ENCODE results near the gene TTC12.

Gene TTC12

DNA sequence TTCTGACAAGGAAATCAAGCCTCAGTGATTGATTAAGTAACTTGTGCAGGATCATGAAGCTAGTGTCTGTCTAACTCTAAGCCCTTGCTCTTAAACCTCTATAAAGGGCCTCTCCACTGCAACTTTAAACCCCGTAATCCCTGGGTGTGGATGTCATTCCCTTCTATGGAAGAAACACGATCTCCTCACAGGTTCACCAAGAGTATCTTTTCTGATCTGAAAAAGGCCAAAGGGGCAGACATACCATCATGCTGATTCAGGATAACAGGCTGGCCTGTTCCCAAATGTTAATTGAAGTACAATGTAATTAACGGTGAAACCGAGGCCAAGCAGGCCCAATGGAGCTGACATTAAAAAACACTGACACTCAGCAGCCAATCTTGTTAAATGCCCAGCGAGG is 17.1 kb downstream of the TTC12 start:
- DNase-seq: no peak

DNA sequence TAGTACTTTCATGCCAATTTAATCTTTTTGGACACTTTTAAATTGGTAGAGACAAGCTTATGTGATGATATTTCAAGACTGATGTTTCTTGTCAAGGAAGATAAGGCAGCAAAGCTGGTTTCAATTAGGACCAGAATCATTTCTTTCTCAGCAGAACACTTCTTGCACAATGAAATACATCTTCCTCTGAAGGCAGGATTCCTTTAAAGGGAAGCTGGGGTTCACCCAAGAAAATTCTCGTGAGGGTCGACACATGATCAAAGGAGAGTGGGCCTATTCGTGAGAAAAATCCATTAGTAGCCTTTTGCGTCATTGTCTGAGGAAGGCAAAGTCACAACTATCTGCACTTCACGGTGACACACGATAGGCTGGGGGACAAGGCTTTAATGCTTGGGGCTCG is 17.6 kb downstream of the TTC12 start:
- no peak for DNase-seq

DNA sequence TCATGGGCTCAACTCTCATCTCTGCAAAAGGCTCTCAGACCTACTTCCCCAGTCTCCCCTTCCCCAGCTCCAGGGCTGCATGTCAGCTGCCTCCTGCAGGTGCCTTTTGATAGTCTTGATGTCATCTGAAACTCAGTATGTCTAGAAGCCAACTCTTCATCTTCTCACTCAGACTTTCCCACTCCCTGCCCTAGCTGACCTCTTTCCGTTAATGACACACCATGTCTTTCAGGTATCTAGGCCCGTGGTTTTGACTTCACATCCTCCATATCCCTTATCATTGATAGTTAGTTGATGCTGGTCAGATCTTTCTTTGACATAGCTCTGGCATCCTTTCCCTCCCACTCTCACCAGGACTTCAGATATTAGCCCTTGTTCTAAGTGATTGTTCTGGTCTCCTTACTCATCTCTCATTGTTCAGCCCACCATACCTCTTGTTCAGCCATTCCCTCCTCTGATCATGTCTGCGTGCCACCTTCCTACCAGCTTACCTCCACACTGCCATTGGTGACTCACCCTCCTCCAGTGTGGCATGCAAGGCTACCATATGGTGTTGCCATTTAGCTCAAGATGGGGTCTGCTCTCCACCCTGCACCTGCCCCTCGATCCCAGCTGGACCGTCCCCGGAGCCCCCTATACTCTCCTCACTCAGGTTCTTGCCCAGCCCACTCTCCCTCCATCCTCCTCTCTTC is 18.4 kb downstream of the TTC12 start:
- DNase-seq: no peak

DNA sequence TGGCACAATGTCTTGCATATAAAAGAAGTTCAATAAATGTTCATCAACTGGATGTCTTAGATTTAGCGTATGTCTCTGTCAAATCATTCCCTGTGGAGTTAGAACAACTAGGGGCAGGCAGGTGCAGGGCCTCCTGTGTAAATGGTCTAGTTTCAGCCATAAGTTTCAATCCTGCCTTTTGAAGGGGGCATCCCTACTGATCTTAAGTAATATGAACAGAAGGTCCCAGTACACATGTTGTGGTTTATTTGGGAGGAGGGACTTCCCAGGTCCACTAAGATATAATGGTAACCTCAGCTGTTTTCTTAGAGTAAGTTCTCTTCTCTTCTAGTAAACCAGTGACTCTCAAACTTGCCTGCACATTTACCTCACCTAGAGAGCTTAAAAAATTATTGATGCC is 19.8 kb downstream of the TTC12 start:
- no peak for DNase-seq

DNA sequence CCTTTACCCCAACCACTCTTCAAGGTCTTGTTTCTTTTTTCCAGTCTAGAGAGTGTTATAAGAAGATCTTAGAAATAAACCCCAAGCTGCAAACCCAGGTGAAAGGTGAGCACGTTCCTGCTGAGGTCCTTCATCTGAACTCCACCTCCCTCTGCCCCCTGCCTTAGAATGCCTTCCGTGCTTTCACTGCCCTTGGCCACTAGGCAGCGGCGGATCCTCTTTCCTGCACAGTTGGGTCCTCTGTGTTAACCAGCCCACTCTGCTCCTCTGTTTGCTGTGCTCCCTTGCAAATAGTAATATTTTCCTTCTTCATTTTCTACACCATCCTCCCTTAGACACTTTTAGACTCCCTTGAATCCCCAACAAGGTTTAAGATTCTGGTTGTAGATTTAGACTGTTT is 24.3 kb downstream of the TTC12 start:
- no peak for DNase-seq

DNA sequence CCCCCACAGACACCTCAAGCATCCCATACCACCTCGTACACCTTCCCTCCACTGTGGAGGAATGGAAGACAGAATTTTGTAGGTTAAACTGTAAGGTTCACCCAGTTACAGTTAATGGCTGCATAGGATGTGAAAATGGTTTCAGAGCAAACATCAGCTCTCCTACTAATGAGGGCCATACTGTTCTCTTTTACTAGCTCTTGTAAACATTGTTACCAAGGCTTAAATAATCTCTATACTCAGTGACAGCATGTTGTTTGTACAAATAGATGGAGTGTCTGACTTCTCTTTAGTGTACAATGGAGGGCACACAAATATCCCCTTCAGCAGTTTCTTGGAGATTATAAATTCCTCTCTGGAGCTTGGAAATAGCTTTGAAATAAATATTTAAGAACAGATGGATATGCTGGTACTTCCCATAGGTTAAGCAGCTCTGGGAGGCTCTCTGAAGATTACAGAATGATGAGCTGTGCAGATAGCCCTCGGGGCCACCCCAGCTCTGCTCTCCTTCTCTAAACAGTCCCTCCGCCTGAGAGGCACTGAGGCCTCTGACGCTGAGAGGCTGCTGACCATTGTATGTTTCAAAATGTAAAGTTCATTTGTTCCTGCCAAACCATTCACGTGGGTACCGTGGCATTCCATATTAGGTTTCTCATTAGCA is 25.7 kb downstream of the TTC12 start:
- no peak for DNase-seq

DNA sequence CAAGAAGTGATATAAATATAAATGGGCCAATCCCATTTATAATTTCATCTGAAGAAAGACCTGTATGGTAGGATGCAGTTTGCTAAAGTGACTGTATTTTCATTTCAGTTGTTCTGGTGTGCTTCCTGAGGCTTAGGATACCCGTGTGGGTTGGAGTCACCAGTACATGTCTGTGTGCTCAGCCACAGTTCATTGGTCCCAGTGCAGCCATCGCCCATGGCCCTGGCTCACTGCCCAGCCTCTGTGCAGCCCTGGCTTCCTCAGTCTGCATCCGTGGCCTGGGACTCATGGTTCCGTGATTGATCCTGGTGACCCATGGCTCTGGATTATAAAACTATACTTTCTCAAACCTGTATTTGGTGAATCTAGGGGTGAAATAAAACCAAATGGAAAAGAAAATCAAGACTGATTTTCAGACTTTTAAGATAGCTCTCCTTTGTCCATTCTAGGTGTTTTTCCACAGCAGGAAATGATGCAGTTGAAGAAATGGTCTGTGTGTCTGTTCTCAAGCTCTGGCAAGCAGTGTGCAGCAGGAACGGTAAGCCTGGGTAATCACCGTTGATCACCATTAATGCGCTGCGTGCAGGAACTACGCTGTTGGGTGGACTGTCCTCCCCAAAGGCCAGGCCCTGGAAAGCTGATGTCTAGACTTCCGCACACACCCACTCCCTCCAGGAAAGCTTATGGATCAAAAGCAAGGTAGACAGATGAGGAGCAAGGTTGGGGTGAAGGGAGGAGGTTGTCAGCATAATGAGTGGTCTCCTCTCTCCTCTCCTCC is 27.2 kb downstream of the TTC12 start:
- no peak for DNase-seq

DNA sequence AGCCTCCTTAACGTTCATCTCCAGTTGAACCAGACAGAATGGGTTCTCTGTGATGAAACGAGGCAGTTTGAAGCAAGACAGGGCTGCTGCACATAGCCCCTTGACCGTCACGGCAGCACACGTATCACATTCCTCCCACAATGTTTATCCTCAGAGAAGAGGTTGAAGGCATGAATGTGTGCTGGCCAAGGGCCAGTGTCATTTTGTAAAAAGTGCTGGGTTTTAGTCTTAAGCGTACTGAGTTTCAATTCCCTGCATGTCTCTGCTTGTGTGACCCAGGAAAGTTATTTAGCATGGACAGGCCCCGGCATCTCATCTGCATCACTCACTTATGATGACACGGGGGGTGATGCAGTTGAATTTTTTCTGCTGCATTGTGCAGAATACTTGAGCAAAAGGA is 31.6 kb downstream of the TTC12 start:
- no peak for DNase-seq

DNA sequence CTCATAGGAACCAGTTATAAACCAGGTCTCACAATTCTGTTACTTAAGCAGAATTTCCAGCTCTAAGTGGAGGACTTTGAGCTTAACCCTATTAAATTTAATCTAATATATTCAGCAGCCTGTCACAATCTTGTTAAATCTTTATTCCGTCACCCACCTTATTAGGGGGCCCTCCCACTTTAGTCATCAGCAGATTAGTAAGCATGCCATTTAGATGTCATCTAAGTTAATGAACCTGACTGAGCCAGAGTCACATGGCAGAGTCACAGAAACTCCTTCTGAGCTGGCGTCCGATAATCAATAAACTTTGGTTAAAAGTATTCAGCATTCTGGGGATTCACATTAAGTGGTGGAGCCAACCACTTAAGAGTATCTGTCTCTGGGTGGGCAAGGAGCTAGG is 35.1 kb downstream of the TTC12 start:
- no peak for DNase-seq

DNA sequence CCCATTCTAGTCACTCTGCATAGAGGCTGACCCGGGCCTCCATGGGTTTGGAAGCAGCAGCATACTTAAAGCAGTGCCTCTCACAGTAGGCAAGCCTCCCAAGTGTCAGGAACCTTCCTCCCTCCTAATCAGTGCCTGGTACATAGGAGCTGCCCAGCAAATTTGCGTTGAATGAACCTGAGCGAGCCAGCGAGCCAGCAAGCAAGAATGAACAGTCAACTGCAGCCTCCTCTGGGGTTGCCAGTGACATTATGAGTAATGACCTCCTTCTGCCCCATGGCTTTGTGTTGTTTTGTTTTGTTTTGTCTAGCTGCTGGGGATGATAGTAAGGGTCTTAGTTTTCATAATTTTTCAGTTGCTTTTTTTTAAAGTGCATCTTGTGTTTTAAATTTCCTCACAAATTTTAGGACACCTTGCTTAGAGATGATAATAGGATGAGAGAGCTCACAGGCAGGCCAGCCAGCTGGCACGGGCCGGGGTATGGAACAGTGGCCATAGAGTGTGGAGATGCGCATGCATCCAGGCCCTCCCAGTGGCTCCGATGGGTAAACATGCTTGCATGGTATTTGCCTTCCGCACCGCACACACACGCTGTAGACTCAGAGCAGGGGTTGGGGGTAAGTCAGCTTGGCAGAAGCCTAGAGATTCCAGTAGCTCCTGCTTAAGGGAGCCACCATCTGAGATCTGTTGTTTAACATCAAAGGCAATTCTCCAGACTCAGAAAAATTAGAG is 36.1 kb downstream of the TTC12 start:
- DNase-seq: no peak

DNA sequence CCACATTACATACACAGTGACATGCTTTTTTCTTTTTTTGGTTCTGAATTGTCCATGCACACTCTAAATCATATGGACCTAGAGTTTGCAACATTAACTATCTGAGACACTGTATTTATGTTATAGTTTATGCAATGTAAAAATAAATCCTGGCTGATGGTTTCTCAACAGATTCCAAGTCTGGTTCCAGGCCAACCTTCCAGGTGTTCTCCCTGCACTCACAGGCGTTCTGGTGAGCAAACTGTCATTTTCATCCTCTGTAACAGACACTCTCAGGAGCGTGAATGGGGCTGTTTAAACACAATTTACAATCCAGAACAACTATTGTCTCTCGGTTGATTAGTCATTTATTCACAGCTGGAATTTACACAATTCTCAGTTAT is 36.7 kb downstream of the TTC12 start:
- DNase-seq: no peak

DNA sequence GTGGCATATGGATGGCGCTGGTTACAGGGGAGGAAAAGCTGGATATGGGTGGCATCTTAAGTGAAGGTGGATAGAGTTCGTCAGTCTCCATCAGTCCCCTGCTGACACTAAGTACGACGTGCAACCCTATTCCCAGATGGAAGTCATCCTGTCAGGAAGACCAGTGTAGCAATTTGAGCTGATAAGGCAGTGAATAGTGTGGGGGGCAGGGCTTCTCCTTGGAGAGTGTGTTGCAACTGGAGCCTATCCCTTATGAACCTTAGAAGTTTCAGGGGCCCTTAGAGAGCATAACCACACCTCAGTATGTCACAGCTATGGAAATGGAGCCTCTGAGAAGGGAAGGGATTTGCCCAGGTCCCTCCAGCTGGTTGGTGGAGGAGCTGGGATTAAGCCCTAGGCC is 37.1 kb downstream of the TTC12 start:
- DNase-seq: no peak

DNA sequence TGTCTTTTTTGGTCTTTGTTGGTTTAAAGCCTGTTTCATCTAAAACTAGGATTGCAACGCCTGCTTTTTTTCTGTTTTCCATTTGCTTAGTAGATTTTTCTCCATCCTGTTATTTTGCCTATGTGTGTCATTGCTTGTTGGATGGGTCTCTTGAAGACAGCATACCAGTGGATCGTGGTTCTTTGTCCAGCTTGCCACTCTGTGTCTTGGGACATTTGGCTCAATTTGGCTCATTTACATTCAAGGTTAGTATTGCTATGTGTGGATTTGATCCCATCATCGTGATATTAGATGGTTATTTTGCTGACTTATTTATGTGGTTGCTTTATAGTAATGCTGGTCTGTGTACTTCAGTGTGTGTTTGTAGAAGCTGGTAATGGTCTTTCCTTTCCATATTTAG is 41.8 kb downstream of the TTC12 start:
- no peak for DNase-seq

DNA sequence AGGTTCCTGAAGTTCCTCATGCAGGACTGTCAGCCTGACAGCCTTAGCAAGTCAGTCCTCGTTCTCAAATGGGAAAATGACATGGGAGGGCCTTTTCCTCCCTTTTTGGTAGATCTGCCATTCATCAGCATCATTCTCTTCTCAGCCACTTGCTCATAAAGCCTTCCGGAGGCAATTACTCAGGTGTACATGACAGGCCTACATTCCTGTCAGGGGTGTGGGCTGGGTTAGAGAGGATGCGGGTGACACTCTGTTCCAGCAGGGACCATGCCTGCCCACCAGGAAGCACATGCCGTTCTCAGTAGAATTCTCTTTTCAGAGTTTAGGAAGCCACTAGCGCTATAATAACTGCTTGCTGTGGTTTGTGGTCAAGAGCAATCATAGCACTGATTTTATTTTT is 49.0 kb downstream of the TTC12 start:
- DNase-seq: no peak

DNA sequence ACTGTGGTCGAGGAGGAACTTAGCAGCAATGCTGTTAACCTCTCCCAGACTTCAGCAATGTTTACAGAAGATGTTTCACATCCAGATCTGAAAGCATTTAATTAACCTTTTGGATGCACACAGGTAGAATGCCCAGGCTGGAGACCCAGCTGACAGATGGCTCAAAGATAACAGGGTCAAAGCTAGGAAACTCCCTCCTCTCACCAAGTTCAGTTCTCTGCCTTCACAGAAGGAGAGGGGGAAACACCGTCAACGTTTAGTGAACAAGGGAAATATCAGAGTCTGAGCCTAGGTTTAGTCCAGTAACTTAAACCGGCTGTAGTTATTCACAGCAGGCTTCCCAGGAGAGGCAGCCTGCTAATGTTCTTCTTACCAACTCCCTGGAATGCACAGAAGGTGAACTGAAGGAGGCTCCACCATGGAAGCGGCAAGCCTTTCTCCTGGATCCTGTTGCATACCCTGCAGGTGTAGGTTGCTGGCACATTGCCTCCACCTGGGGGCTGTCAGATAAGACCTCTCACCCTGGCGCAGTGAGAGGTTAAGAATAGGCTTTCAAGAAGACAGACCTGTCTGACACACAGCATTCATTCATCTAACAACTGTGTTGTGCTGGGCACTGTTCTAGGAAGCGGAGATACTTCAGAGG is 49.7 kb downstream of the TTC12 start:
- DNase-seq: no peak

DNA sequence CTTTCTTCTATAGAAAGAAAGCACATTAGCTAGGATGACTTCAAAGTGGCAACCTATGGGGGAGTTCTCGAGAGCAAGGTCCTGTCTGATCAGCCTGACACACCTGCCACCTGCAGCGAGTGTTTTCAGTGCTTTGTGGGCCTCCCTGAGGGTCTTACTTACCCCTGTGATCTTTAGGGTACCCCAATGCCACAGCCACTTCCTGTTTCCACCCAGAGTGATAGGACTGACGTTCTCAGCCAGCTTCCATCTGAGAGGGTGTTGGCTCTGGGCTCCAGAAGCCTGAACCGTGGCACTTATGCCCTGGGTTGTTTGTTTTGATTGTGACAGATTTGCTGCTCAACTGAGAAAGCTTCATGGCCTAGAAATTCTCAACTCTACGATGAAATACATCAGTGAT is 51.5 kb downstream of the TTC12 start:
- DNase-seq: no peak

DNA sequence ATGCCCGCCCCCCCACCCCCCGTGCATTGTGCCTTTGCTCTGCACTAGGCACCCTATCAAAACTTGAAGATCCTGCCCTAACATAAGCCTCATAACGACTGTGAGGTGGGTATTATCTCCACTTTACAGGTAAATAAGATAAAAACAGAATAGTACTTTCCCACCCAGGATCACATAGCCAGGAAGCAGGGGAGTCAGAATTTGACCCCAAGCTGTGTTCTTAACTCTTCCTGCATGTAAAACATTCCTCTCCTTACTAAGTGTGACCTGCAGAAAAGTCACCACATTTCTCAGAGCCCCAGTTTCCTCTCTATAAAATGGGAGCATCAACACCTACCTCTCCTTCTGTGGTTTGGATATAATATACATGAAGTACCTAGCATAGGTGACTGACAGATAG is 55.0 kb downstream of the TTC12 start:
- no peak for DNase-seq

DNA sequence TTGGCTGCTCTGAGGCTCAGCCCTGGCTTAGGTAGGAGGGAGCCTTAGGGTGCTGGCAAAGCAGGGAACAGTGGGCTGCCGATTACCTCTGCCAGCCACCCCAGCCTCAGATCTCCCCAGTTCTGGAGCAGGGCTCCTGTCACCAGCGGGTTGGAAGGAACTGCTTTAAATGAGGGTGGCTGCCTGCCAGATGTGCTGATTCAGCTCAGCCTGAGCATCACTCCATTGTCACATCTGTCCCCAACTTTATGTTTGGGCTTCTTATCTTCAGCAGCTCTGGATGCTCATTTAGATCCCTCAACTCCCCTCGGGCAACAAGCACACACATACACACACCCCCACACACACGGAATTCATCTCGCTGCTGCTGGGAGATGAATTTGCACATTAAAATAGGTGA is 56.3 kb downstream of the TTC12 start:
- no peak for DNase-seq

DNA sequence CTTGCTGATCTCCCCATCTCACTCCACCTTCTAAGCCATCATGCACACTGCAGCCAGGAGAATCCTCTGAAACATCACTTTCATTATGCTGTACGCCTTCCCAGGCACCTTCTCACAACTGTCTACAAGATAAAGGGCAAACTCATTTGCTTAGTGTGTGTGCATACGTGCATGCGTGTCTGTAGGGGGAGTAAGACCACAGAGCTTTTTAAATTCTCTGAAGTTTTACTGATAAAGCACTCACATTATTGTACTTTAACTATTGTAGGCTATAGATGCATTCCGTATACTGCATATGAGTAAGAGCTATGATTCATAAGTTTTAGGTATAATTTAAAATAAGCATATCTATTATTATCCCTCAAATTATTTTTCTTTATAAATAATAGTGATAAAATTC is 57.9 kb downstream of the TTC12 start:
- DNase-seq: no peak

DNA sequence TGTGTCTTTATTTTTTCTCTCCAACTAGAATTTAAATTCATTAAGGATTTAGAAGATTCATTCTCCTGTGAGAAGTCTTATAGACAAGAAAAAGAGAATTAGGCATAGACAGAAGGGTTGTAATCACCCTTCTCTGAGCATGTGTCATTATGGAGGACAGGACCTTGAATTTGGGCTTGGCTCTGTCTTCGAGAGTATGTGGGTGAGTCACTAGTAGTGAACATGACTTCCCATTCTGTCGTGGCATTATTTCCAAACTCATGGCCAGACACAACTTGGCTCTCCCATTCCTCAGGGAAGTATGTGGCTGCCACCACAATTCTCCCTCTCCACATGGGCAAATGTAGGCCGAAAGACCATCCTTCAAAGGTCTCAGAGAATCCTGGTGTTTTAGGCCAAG is 58.9 kb downstream of the TTC12 start:
- DNase-seq: no peak

DNA sequence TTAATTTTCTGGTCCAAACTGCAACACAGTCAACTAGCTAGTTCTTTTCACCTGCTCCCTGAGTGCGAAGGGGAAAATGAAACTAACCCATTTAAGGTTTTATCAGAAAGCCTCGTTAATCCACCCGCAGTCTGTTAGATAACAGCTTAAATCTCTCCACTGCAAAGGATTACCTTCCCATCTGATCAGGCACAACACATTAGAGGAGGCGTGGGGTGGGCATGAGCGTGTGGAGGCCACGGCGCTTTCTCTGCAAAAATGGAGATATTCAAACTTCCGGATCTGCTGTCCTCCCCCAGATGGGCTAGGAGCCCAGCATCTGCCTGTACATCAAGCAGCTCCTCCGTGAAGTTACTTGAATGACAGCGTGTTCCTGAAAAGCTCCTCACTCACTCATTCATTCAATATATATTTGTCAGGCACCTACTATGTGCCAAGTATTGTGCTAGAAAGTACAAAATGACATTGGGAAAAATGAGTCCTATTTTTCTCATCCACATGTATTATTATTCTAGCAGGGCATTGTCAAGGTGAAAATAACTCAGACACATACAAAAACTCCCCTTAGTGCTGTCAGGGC is 59.7 kb downstream of the TTC12 start:
- no peak for DNase-seq

DNA sequence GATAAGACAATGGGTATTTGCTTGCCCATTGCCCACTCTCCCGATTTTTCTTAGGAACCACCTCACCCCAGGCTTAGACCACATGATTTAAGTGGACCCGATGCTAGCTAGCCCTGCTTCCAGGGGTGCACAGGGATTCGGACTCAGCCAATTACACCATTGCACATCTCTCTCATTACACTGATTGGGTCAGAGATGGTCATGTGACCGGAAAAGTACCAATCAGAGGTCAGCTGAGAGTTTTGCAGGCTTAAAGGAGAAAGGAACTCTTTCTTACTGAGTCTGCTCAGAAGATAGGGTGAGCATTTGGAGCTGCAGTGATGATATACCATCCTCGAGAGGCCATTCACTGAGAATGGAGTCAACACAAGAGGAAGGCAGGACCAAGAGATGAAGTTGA is 61.0 kb downstream of the TTC12 start:
- no peak for DNase-seq

DNA sequence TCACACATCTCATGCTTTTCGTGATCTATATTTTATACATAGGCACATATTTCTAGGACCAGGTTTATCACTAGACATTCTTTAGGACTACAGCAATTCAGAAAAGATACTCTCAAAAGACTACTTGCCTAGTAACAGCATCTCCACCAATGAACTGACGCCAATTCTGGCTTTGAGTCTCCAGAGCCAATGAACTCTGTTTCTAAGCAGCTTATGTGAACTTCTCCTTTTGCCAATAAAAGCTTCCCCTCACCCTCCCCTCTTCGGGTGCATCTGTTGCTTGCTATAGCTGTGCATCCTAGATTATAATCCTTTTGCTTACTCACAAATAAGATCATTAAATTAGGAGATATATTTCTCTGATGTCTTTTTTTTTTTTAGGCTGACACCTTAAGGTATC is 61.8 kb downstream of the TTC12 start:
- DNase-seq: no peak
